ENCODE data around the gene LBHD2.

DNA sequence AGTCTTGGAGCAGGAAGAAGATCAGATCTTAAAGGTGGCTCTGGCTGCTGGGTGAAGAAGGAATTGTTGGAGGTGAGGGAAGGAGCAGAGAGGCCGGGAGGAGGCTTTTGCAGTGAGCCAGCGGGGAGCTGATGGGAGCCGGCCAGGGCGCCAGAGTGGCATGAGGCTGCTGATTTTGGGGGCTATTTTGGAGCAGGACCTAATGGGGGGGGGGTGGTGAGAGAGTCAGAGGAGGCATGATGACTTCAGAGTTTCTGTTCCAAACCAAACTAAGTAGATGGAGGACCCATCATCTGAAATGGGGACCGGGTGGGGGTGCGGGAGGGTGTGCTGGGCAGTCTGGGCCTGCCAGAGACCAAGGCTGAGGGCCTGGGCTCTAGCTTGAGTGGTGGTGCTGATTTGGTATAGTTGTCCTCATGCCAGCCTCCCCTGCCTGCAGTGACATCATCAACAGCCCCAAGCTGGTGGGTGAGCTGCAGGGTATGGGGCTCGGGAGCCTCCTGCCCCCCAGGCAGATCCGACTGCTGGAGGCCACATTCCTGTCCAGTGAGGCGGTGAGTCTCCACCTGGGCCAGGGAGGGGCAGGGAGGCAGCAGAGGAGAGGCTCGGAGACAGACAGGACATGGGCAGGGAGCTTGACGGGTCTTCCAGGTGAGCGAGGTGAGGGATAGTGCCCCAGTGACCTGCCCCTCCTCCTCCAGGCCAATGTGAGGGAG, 45.4 kb downstream of the LBHD2 start:
- TF ChIP-seq, protein P1, sequence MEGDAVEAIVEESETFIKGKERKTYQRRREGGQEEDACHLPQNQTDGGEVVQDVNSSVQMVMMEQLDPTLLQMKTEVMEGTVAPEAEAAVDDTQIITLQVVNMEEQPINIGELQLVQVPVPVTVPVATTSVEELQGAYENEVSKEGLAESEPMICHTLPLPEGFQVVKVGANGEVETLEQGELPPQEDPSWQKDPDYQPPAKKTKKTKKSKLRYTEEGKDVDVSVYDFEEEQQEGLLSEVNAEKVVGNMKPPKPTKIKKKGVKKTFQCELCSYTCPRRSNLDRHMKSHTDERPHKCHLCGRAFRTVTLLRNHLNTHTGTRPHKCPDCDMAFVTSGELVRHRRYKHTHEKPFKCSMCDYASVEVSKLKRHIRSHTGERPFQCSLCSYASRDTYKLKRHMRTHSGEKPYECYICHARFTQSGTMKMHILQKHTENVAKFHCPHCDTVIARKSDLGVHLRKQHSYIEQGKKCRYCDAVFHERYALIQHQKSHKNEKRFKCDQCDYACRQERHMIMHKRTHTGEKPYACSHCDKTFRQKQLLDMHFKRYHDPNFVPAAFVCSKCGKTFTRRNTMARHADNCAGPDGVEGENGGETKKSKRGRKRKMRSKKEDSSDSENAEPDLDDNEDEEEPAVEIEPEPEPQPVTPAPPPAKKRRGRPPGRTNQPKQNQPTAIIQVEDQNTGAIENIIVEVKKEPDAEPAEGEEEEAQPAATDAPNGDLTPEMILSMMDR (IDR thresholded peaks at IDR 0.05; ENCODE audit: low read depth, low read length, poor library complexity, severe bottlenecking) = no peak
- no peak for TF ChIP-seq EZH2phosphoT487 (IDR thresholded peaks at IDR 0.05; ENCODE audit: borderline replicate concordance, low read length)

Data from DOHH2 (cell line).